Activated CD4-positive, alpha-beta T cell treated with anti-CD3 and anti-CD28 coated beads, Interleukin-2, Interleukin-4, amounts not matched to agents 100 ng/mL and 50 ng/mL, durations not matched to agents 16 hours and 8 hours (primary cell): ENCODE results near the gene AKAP7.
"Not testable (repeated sequence)": the region's sequence is repeated elsewhere in the genome, so short reads cannot be mapped to it uniquely, and the experiment has no call there.

ENCODE experiments used
- DNase-seq: peaks from one replicate; pipeline ENCODE4 v3.0.0-alpha.2; 2020; ENCODE audit warnings: low spot score

Gene AKAP7

GRCh38 chr6:131255434-131255833 is 120.2 kb downstream of the AKAP7 start:
- DNase-seq: no peak

- DNase-seq: no peak
Observed at GRCh38 chr6:131255911-131256310, 120.6 kb downstream of the AKAP7 start.

GRCh38 chr6:131257104-131257503 is 121.8 kb downstream of the AKAP7 start:
- no peak for DNase-seq

- no peak for DNase-seq
Observed at GRCh38 chr6:131258010-131258652, 122.9 kb downstream of the AKAP7 start.

- no peak for DNase-seq
Observed at GRCh38 chr6:131258816-131259476, 123.7 kb downstream of the AKAP7 start.

- not testable (repeated sequence) for DNase-seq
Observed at GRCh38 chr6:131260960-131261359, 125.7 kb downstream of the AKAP7 start.

DNA sequence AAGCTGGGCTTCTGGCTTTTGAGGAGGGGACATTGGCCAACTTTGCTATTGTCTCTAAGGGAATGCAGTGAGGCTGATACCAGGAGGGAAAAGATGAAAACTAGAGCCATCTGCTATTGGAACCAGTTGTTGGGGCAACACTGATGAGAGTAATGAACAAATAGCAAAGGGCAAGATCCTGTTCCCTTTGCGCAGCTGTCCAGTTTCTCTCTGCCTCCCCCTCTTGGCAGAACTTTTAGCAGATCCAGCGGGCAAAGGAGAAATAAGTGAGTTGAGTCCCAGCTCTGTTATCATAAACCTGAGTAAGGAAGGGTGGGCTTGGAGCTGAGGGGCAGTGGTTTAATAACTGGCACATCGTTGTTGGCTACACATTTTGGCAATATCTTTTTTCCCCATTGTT is 126.8 kb downstream of the AKAP7 start:
- no peak for DNase-seq

DNA sequence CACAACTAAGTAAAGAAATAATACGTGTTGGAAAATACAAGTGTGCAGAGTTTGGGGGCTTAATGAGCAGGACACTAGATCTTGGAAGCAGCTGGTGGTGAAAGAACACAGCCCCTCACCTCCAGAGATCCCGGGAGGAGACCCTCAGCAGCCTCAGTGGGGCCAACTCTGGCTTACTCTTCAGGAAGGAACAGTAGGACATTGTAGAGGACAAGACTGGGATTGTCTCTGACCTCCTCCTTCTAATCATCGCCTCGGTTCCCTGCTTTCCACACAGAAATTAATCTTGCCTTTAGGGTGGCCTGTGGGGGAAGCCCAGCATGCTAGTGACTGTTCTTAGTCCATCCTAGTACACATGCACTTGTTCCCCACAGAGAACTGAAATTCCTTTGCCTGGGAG is 130.7 kb downstream of the AKAP7 start:
- no peak for DNase-seq

- no peak for DNase-seq
Observed at GRCh38 chr6:131268303-131268702, 133.0 kb downstream of the AKAP7 start.

DNA sequence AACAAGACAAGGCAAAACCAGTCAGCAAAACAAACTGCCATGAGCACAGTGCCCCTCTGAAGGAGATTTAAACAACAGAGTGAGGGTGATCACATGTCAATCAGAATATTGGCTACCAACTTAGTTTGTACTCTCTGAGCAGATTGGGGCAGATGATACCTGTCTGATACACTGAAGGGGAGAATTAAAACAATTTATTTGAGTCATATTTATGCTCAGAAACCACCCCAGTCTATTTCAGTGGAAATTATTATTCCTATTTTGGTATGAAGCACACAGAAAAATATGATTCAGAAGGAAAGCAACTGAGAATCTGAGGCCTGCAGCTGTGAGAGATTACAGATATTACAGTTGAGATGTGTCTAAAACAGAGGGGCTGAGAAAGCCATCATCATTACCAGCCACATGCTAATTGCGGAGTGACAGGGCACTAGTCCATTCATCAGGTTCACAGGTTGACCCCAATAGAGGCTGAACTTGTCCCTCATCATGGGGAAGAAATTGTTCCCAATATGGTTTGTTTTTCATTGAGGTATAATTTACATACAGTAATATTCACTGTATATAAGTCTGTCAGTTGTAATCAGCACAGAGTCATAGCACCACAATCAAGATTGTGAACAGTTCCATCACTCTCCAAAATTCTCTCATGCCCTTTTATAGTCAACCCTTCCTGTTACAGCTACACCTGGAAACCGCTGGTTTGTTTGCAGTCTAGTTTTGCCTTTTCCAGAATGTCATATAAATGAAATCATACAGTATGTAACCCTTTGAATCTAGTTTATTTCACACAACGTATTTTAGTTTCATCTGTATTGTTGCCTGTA is 134.5 kb downstream of the AKAP7 start:
- DNase-seq: no peak

- no peak for DNase-seq
Observed at GRCh38 chr6:131270534-131270933, 135.3 kb downstream of the AKAP7 start.

DNA sequence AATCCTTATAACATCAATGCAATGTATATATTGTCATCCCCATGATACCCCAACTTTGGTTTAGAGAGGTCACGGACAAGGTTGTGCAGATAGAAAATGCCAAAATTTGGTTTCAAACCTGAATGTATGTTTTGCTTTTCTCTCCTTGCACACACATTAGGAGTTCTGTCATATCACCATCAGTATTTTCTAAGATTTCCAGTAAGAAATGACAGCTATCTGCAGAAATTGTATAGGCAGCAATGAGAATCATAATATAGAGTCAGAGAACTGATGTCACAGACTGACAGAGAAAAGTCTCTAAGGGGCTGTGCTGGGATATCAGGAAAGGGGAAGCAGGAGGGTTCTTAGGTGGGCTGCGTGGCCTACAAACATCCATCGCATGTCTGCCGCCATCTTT is 140.0 kb downstream of the AKAP7 start:
- no peak for DNase-seq

GRCh38 chr6:131277591-131277990 is 142.3 kb downstream of the AKAP7 start:
- DNase-seq: no peak

DNA sequence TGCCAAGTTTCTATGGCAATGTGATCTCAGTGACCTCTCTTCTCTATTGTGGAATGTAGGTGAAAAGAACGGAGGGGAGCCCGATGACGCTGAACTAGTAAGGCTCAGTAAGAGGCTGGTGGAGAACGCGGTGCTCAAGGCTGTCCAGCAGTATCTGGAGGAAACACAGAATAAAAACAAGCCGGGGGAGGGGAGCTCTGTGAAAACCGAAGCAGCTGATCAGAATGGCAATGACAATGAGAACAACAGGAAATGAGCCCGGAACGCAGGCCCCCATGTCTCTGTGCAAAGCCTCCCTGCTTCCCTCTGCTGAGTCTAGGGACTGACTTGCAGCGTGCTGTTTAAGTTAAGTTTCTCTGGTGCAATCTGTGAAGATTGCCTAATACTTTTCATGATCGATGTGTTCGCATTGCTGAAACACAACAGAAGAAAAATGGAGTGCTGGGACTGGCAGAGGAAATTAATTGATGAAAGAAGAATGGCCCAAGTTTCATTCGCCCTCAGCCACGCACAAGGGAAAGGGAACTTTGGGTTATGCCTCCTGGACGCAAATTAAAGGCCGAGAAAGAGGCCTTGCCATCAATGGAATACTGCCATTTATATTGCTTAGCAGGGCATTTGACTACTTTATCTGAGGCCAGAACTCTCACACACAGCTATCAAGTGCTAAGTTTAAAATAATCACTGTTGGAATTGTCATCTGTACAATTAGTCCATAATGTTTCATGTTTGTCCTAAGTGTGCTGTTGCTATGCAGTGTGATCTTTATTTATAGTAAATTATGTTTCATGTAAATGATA is 146.4 kb downstream of the AKAP7 start:
- DNase-seq: peak; percentile 28

- DNase-seq: no peak
Observed at GRCh38 chr6:131282365-131282764, 147.1 kb downstream of the AKAP7 start.

GRCh38 chr6:131283466-131284175 is 148.4 kb downstream of the AKAP7 start:
- no peak for DNase-seq

DNA sequence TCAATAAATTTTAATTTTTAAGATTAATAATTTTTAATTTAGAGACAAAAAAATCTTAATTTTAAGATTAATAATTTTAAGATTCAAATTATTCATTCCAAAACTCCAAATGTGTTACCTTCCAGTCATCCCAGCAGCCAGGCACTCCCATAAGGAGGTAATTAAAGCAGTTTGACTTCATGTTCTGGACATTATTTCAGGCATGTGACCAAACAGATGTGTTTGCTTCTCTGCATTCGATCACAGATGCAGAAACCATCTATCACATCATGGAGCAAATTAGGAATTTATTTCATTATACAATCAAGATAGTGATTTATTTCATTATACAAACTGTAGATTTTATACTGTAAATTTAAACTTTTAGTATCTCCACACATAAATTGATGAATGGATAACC is 150.3 kb downstream of the AKAP7 start:
- DNase-seq: no peak

- no peak for DNase-seq
Observed at GRCh38 chr6:131286469-131287040, 151.3 kb downstream of the AKAP7 start.

DNA sequence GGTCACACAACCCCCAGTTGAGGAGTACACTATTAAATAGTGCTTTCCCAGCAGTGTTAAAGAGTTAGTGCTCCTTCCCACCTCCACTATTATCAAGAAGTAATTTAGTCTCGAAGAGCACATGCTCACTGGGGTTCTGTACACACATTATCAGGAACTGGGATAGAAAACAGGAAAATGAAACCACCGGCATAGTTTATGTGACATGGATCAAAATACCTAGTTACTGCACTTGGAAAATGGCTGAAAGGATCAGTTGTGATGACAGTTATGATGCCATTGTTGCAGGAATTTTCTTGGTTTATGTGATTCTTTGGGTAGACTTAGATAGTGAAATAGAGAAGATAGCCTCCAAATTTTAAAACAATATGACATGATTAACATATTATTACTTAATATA is 152.9 kb downstream of the AKAP7 start:
- no peak for DNase-seq

- no peak for DNase-seq
Observed at GRCh38 chr6:131290955-131291354, 155.7 kb downstream of the AKAP7 start.
